ENCODE results near the gene STX12.

DNA sequence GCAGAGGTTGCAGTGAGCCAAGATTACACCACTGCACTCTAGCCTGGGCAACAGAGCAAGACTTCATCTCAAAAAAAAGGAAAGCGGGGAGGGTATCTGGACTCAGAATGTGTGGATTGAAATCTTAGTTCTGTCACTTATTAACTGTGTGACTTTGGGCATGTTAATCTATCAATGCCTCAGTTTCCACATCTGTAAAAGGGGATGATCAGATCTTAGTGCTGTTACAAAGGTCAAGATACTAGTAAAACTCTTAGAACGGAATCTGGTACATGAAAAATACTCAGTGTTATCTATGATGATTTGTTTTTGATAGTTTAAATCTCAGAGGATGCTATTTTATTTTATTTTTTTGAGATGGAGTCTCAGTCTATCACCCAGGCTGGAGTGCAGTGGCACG is 36.8 kb upstream of the STX12 start:
- TF ChIP-seq, protein P1, sequence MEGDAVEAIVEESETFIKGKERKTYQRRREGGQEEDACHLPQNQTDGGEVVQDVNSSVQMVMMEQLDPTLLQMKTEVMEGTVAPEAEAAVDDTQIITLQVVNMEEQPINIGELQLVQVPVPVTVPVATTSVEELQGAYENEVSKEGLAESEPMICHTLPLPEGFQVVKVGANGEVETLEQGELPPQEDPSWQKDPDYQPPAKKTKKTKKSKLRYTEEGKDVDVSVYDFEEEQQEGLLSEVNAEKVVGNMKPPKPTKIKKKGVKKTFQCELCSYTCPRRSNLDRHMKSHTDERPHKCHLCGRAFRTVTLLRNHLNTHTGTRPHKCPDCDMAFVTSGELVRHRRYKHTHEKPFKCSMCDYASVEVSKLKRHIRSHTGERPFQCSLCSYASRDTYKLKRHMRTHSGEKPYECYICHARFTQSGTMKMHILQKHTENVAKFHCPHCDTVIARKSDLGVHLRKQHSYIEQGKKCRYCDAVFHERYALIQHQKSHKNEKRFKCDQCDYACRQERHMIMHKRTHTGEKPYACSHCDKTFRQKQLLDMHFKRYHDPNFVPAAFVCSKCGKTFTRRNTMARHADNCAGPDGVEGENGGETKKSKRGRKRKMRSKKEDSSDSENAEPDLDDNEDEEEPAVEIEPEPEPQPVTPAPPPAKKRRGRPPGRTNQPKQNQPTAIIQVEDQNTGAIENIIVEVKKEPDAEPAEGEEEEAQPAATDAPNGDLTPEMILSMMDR (IDR thresholded peaks at IDR 0.05; ENCODE audit: low read depth, low read length), result no peak
- no peak for TF ChIP-seq EZH2phosphoT487 (IDR thresholded peaks at IDR 0.05; ENCODE audit: low read depth)

All from OCI-LY3 (cell line).